ENCODE data around the gene DNASE1L1.

Gene DNASE1L1

DNA sequence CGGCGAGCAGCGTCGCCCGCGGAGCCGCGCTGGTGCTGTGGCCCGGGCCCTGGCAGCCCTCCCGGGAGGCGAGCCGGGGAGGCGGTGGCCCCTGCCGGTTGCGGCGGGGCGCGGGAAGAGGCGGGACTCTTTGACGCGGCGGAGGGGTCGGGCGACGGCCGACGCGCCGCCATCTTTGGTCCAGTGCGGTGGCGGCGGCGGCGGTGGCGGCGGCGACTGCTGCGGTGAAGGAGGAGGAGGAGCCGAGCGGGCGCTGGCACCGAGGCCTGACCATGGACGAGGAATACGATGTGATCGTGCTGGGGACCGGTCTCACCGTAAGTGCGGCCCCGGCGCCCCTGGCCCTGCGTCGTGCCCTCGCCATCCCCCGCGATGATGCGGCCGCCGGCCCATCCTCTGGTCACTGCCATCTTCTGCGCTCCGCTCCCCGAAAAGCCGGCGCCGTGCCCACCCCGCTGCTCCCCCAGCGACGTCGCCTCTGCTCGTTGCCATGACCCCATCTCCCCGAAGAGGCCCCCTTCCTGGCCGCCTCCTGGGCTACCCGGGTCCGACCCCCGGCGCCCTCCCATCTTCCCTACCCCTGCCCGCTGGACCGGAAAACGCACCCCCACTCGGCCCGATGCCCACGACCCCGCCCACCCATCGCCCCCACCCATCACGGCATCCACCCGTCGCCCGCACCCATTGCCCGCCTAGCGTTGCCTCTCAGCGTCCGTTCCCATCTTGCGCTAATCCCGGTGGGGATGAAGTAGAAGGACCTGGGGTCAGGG is 28.1 kb upstream of the DNASE1L1 start, which contains the start of gene GDI1:
Gene GDI1, plus strand, starts transcription at position 172 of the 770 bp plus-strand sequence. Its CDS starts 101 bp downstream, at position 273.
- in situ Hi-C loops (cut with HindIII; ENCODE audit: low sequenced_read_pairs): no loop called here

DNA sequence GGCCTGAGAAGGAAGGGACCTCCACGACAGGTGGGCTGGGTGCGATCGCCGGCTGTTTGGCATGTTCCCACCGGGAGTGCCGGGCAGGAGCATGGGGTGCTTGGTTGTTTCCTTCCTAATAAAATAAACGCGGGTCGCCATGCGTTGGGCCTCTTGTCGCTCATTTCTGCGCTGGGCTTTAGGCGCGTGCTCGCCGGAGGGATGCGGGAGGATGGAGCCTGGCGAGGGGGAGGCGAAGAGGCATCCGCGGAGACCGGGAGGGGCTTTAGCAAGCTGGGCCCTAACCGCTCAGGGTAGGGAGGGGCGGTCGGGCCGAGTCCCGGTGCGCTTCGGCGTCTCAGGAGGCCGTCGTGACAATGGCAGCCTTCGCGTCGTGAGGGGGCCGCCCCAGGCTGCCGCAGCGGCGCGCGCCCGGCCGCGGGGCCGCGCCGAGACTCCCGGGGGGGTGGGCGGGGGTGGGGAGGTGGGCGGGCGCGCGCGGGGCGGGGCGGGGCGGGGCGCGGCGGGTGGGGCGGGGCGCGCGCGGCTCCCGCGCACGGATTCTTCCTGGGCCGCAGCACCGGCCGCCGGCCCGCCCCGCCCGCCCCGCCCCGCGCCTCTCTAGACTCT is 27.4 kb upstream of the DNASE1L1 start:
- in situ Hi-C loops (cut with HindIII; ENCODE audit: low sequenced_read_pairs): no loop called here

DNA sequence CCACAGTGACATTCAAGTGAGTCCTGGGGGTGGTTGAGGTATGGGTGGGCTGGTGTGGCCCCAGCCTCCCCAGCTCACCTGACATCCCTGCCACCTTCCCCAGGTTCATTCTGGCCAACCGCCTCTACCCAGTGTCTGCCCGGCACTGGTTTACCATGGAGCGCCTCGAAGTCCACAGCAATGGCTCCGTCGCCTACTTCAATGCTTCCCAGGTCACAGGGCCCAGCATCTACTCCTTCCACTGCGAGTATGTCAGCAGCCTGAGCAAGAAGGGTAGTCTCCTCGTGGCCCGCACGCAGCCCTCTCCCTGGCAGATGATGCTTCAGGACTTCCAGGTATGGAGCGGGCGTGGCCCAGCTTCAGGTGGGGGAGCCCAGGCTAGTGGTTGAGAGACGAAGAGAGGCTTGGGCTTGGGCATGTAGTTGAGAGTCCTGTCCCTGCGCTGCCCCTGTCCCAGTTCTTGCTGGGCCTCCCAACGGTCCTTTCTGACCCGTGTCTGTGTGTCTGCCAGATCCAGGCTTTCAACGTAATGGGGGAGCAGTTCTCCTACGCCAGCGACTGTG is 26.2 kb upstream of the DNASE1L1 start:
- in situ Hi-C loops (cut with HindIII; ENCODE audit: low sequenced_read_pairs): no loop called here

DNA sequence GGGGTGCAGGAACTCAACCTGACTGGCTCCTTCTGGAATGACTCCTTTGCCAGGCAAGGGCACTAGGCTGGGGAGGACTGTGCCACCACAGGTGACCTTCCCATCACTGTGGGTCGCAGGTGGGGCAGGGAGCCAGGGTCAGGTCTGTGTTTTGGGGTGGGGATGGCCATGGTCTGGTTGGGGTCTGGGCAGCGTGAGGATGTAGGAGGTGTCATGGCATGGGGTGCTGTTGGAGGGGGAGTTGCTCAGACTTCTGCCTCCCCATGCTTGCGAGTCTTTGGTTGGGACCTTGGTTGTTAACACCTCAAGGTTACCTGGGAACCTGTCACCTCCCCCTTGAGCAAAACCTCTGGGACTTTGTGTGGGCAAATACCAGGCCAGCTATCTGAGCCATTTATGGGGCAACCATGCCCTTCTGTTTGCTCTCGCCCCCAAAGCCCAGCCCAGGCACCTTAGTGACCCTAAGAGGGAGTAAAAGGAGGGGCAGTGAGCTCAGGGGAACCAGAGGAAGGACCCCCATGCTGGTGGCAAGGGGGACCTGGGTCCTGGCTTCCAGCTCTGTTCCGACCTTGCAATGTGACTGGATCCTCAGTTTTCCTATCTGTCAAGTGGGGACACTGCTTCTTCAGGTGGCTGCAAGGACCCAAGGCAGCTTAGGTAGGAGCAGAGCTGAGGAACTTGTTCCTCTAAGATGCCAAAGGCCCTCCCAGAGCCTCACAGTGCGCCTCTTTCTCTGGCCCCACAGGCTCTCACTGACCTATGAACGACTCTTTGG is 25.5 kb upstream of the DNASE1L1 start:
- in situ Hi-C loops (cut with HindIII; ENCODE audit: low sequenced_read_pairs): no loop called here

DNA sequence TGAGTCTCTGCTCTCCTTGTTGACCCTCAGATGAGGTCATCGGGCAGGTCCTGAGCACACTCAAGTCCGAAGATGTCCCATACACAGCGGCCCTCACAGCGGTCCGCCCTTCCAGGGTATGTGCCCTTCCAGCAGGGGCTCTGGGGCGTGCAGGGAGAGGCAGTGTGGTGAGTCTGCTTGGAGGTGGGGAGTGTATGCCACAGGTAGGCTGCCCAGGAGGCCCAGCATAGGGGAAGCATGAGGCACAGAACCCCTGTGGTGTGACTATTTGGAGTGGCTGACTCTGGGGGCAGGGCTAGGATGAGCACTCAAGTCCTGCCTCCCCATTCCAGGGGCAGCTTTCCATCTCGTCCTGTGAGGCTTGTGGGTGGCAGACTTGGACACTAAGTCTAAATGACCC is 24.6 kb upstream of the DNASE1L1 start:
- in situ Hi-C loops (cut with HindIII; ENCODE audit: low sequenced_read_pairs): no loop called here

DNA sequence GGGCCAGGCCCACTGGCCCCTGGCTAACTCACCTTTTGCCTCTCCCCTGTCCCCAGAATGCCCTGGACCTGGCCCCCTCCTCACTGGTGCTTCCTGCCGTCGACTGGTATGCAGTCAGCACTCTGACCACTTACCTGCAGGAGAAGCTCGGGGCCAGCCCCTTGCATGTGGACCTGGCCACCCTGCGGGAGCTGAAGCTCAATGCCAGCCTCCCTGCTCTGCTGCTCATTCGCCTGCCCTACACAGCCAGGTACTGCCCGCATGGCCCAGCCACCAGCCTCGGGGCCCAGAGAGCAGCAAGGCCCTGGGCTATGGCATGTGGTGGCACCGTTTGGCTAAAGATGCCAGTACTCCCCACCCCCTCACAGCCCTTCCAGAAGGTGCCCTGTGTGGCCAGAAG is 23.2 kb upstream of the DNASE1L1 start:
- in situ Hi-C loops (cut with HindIII; ENCODE audit: low sequenced_read_pairs): no loop called here

DNA sequence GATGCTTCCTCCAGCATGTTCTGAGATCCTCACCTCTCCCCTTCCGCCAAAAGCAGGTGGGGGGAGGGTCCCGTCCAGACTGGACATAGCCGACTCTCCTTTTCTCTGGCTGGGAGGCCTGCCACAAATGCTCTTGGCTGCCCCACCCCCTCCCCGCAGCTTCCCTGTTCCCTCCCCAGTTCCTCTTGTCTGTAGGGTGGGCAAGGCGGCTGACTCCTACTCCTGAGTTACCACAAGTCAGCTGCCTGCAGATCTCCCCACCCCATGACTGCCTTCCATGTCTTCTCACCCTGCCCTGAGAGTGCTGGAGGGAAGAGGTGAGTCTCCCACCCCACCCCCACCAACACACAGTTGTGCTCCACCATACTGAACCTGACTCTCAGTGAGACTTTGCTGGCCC is 22.3 kb upstream of the DNASE1L1 start:
- in situ Hi-C loops (cut with HindIII; ENCODE audit: low sequenced_read_pairs): no loop called here

DNA sequence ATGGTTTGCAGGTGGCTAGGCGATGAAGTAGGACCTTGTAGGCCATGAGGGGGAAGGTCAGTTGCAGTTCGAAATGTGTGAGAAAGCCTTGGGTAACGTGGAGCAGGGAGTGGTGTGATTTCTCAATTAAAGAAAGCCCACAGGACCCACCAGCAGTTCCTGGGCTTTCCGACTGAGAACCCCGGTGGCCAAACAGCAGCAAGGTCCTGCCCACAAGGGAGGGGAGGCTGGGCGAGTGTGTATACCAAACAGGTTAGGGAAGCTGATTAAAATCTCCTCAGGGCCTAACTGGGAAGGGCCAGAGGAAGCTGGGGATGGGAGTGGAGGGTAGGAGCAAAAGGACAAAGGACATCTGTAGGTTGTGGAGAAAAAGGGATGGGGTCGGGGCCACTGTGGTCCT is 21.9 kb upstream of the DNASE1L1 start:
- in situ Hi-C loops (cut with HindIII; ENCODE audit: low sequenced_read_pairs): no loop called here

DNA sequence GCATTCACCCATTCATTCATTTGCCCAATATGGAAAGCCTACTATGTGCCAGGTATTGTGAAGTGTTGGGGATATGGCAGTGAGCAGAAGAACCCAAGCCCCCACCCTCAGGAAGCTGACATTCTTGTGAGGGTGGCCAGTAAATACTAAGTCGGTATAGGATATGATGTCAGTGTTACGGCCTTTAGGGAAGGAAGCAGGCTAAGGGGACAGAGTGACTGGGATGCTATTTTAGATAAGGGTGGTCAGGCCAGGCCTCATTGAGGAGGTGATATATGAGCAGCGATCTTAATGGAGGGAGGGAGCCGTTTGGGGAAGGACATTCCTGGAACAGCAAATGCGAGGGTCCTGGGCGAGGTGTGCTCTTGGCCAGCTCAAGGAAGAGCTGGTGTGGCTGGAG is 21.4 kb upstream of the DNASE1L1 start:
- in situ Hi-C loops (cut with HindIII; ENCODE audit: low sequenced_read_pairs): no loop called here

DNA sequence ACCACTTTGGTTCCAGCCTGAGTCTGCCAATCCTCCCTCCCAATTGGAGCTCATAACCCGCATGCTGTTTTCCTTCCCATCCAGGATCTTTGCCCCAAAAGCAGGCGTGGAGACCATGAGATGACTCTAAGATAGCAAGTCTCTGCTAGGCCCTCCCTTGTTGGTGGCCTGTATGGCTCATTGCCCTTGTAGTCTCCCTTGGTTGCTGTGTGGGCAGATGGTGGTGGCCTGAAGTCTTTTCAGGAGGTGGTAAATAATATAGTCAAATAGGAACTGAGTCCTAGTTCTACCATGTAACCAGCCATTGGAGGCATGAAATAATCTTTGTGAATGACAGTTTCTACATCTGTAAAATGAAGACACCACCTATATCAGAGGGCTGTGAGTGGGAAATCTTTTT is 20.7 kb upstream of the DNASE1L1 start:
- in situ Hi-C loops (cut with HindIII; ENCODE audit: low sequenced_read_pairs): no loop called here

DNA sequence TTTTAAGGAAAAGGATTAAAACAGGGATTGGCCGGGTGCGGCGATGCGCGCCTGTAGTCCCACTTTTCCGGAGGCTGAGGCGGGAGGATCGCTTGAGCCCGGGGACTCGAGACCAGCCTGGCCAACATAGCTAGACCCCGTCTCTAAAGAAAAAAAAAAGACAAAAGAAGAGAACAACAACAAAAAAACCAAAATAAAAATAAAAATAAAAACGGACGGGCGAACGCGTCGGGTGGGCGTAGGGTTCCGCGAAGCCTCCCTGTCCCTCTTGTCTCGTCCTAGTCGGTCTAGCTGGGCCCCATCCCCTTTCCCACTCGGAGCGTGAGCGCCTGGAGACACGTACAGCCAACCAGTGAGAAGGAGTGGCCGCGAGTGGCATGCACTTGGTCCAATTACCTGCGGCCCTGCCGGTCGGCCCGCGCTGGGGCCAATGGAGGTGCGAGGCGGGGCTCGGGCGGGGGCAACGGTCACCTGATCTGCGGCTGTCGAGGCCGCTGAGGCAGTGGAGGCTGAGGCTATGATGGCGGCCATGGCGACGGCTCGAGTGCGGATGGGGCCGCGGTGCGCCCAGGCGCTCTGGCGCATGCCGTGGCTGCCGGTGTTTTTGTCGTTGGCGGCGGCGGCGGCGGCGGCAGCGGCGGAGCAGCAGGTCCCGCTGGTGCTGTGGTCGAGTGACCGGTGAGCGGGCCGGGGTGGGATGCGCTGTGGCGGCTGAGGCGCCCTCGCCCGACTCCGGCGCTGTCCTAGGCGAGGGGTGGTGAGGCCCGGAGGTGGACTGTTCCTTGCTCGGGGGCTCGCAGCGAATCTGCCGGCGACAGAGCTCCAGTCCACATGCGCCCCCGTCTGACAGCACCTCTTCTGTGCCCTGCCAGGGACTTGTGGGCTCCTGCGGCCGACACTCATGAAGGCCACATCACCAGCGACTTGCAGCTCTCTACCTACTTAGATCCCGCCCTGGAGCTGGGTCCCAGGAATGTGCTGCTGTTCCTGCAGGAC is 19.4 kb upstream of the DNASE1L1 start, which contains the start of gene ATP6AP1:
Gene ATP6AP1, plus strand, starts transcription at position 502 of the 996 bp plus-strand sequence. Its CDS starts 16 bp downstream, at position 518.
- in situ Hi-C loops (cut with HindIII; ENCODE audit: low sequenced_read_pairs): no loop called here

DNA sequence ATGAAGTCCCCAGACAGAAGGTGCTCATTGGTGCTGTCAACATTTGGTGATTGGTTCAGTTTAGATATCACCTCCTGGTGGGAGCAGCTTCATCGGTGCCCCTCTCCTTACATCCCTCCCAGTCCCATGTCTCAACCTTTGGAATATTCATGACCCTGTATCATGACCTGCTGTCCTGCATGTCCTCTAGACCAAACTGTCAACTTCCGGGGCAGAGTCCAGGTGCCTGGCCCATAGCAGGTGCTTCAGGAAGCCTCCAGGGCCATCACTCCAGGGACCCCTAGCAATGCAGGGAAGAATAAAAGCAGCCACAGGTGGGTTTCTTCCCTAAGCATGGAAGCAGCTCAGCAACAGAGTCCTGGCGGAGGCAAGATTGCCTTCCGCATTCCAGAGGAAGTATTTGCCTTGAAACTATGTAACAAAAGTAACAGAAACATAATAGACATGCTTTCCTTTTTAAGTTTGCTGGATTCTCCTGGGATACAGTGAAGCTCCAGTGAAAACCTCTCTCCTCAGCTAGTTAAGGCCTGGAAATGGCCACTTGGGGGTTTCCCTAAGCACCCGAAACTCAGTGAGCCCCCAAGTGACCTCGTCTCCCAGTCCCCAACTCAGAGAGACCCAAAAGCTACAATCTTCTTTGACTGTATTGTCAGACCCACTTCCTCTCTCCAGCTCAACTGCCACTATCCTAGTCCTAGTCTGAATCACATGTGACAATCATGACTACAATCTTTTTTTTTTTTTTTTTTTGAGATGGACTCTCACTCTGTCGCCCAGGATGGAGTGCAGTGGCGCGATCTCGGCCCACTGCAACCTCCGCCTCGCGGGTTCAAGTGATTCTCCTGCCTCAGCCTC is 18.1 kb upstream of the DNASE1L1 start:
- in situ Hi-C loops (cut with HindIII; ENCODE audit: low sequenced_read_pairs): no loop called here

DNA sequence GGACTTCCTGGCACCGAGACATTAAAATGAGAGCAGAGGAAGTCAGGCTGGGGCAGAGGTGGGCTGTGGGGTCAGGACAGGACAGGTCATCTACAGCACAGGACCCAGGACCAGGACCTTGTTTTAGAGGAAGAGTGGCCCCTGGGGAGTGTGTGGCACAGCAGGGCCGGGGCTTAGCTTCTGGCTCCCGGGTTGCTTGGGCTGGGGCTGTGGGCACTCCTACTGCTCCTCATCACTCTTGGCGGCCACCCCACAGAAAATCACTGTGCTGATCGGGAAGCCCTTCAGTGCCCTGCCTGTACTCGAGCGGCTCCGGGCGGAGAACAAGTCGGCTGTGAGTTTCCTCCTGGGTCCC is 11.3 kb upstream of the DNASE1L1 start:
- in situ Hi-C loops (cut with HindIII; ENCODE audit: low sequenced_read_pairs): no loop called here

DNA sequence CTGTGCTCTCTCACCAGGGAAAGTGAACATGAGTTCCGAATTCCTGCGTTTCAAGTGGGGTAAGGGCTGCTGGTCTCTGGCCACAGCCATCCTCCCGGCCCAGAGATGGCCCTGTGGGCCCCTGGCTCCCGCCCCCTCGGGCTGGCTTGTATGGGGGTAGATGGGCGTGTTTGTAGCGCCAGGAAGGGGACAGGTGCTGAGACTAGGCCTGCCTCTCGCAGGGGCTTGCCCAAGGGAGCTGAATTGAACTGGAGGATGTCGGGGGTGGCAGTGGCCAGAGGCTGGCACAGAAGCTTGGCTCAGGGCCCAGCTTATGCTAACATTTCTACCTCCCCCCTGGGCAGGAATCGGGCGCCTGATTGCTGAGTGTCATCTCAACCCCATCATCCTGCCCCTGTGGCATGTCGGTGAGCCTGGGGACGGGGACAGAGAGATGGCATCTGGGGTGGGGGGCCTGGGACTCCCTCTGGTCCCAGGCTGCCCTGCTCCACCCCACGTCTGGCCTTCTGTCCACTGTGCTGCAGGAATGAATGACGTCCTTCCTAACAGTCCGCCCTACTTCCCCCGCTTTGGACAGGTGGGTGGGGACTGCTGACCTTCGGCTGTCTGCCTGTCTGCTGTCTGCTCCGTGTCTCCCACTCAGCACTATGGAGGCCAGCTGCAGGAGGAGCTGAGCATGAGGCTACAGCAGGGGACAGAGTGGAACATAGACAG is 10.8 kb upstream of the DNASE1L1 start:
- in situ Hi-C loops (cut with HindIII; ENCODE audit: low sequenced_read_pairs): no loop called here

DNA sequence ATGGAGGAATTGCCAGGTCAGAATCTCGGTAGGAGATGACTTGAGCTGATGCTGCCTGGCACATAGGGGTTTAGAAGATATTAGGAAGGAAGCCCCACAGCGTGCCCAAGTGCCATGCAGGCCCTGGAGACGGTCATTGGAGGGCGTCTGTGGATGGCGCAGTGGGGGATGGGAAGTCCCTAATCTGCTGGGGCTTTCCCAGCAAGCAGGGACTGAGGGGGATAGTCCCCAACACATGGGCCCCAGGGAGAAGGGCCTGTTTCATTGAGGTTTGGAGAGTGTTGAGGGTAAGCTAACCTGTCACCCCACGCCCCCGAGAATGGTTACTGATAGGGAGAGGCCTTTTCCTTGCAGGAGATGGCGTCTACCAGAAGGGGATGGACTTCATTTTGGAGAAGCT is 10.1 kb upstream of the DNASE1L1 start:
- in situ Hi-C loops (cut with HindIII; ENCODE audit: low sequenced_read_pairs): no loop called here

DNA sequence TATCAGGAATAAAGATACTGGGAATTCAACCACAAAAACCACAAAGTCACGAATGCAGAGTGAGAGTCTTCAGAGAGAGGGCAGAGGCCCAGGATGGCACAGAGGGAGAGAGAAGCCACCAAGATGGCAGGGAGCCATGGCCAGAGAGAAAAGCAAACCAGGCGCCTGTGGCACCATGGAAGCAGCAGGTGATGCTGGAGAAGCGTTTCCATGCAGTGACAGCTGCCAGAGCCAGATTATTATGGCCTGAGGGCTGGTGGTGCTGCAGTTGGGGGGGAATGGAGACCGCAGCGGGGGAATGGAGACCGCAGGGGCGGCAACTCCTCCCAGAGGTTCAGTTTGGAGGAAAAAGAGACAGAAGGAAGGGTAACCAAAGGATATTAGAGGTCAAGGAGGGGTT is 8.1 kb upstream of the DNASE1L1 start:
- in situ Hi-C loops (cut with HindIII; ENCODE audit: low sequenced_read_pairs): no loop called here

DNA sequence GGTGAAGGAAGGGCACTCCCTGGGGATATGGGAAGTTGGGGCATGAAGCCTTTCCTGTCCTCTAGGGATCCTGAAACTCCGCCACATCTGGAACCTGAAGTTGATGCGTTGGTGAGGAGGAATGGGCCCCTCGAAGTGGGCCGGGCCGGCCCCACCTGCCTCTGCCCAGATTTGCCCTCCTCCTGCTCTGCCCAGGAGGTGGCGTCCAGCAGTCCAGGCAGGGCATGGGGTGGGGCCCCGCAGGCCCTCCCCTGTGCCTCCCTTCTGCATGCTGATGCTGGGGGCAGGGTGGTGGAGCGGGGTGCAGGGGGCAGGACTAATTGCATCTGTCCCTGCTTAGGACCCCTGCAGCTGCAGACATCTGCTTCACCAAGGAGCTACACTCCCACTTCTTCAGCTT is 4.1 kb upstream of the DNASE1L1 start:
- in situ Hi-C loops (cut with HindIII; ENCODE audit: low sequenced_read_pairs): no loop called here

DNA sequence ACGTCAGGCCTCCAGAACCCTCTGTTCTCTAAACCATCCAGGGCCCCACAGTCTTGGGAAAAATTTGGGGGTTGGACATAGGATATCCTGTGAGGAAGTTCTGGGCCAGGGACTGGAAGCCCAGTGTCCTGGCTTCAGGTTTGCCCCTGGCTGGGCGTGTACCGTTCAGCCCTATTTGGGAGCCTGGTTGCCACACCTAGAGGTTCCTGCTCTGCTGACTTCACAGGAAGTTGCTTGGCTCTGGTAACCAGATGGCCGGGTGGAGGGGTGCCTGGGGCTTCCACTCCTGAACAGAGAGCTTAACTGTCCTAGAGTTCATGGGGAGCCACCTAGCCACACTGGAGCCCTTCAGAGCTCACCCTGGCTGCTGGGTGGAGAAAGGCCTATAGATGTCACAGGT is 3.4 kb upstream of the DNASE1L1 start:
- in situ Hi-C loops (cut with HindIII; ENCODE audit: low sequenced_read_pairs): no loop called here

DNA sequence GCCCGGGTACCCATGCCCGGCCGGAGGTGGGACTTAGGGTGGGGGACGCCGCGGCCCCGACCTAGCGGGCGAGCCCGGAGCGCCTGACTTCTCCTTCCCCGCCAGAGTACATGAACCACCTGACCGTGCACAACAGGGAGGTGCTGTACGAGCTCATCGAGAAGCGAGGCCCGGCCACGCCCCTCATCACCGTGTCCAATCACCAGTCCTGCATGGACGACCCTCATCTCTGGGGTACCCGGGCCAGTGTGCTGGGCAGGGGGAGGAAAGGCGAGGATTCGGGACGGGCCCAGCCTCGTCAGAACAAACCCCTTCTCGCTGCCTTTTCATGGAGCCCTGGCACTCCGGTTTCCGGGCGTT is 2.9 kb upstream of the DNASE1L1 start:
- in situ Hi-C loops (cut with HindIII; ENCODE audit: low sequenced_read_pairs): no loop called here
